ENCODE measurements around the gene CHTOP. TPM values are rescaled to one million over a fixed set of nuclear protein-coding genes. Genes with fewer than 3 reads are reported as not detected.

CHTOP gene
- total RNA-seq, 4 donors from 2014 or later: 99.1 to 124 (median 105) TPM

DNA sequence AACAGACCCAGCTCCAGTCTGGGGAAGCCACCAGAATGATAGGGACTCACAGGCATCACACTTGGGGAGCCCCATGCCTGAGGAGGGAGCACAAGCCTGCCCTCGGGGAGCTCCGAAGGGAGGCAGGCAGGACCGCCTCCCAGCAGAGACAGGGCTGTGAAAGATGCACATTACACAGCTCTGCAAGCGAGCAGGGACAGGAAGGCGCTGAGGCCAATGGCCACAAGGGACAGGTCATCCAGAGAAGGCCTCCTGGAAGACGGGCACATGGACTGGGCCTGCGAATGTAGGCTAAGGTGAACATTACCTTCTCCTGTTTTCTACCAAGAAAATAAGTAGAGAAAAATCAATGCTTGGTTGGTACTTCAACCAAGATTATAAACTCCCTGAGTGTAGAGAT, 48.9 kb downstream of the CHTOP start:
- H3K27ac ChIP-seq: no peak overlapping the region
- no peaks in the 10 kb centered on the region for H3K36me3 ChIP-seq
- H3K27me3 ChIP-seq: no peaks in the 10 kb centered on the region
- no peaks in the 10 kb centered on the region for H3K9me3 ChIP-seq
- 80 to 91% methylated on average over 6 to 7 of the region's 7 CpGs for WGBS, 2 donors
- DNase-seq: no peak
- peaks cover 18 to 22% of the 10 kb centered on the region in 2 donors for H3K4me1 ChIP-seq
- intact Hi-C loops (cut with DNase I): no loop called here
- TF ChIP-seq, protein P1, sequence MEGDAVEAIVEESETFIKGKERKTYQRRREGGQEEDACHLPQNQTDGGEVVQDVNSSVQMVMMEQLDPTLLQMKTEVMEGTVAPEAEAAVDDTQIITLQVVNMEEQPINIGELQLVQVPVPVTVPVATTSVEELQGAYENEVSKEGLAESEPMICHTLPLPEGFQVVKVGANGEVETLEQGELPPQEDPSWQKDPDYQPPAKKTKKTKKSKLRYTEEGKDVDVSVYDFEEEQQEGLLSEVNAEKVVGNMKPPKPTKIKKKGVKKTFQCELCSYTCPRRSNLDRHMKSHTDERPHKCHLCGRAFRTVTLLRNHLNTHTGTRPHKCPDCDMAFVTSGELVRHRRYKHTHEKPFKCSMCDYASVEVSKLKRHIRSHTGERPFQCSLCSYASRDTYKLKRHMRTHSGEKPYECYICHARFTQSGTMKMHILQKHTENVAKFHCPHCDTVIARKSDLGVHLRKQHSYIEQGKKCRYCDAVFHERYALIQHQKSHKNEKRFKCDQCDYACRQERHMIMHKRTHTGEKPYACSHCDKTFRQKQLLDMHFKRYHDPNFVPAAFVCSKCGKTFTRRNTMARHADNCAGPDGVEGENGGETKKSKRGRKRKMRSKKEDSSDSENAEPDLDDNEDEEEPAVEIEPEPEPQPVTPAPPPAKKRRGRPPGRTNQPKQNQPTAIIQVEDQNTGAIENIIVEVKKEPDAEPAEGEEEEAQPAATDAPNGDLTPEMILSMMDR (IDR thresholded peaks at IDR 0.05): no peak
- TF ChIP-seq POLR2A (IDR thresholded peaks at IDR 0.05): no peak
- no peak overlapping the region for H3K4me3 ChIP-seq (replicated peaks in 1 of 3)

DNA sequence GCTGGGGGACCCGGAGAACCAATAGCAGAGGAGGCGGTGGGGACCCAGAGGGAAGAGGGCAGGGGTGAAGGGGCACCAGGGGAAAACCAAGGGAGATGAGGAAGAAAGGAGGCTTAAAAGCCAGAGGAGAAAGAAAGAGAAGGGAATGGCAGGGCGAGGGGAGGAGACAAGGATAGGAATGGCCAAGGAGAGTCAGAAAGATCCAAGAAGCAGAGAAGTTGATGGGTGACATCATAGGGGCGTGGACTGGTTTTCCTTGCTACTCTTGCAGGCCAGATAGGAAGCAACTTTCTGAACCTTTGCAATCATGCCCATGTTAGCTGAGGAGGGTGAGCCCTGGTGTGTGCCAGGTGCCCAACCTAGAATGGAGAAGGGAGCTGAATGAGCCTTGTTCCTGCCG, 50.0 kb downstream of the CHTOP start:
- Histone ChIP-seq H3K27ac (no peak overlapping the region), H3K4me3 (replicated peaks in 1 of 3) (no peak overlapping the region), H3K27me3 (no peaks in the 10 kb centered on the region), H3K9me3 (no peaks in the 10 kb centered on the region), H3K36me3 (no peaks in the 10 kb centered on the region), H3K4me1 (peaks cover 6 to 10% of the 10 kb centered on the region in 2 donors)
- TF ChIP-seq POLR2A (IDR thresholded peaks at IDR 0.05): no peak
- TF ChIP-seq, protein P1 (IDR thresholded peaks at IDR 0.05): no peak
- DNase-seq: no peak
- intact Hi-C loops (cut with DNase I): no loop called here
- WGBS, 2 donors: 83 to 89% methylated on average over 5 of the region's 5 CpGs

DNA sequence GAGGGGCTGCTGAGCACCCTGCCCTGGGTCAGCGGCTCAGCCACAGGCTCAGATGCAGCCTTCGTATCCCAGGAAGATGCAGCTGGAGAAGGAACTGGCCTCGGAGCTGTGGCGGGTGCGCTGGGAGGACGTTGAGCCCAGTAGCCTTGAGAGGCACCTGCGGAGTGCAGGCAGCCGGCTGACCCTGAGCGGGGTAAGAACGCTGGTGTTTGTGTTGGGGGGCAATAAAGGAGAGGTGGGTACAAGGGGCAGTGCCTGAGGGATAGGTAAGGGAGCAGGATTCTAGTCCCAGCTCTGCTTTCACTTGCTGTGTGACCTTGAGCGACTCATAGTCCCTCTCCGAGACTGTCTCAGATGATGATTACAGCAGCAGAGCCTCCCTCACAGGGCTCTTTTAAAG, 51.0 kb downstream of the CHTOP start:
- peaks cover 0 to under 1% of the 10 kb centered on the region in 2 donors for H3K4me1 ChIP-seq
- no peak for DNase-seq
- no peak overlapping the region for H3K27ac ChIP-seq
- no peaks in the 10 kb centered on the region for H3K36me3 ChIP-seq
- TF ChIP-seq, protein P1 (IDR thresholded peaks at IDR 0.05): no peak
- TF ChIP-seq POLR2A (IDR thresholded peaks at IDR 0.05): no peak
- H3K4me3 ChIP-seq (replicated peaks in 1 of 3): no peak overlapping the region
- no peaks in the 10 kb centered on the region for H3K9me3 ChIP-seq
- 87 to 92% methylated on average over 12 of the region's 12 CpGs for WGBS, 2 donors
- no peaks in the 10 kb centered on the region for H3K27me3 ChIP-seq
- intact Hi-C loops (cut with DNase I): no loop called here

DNA sequence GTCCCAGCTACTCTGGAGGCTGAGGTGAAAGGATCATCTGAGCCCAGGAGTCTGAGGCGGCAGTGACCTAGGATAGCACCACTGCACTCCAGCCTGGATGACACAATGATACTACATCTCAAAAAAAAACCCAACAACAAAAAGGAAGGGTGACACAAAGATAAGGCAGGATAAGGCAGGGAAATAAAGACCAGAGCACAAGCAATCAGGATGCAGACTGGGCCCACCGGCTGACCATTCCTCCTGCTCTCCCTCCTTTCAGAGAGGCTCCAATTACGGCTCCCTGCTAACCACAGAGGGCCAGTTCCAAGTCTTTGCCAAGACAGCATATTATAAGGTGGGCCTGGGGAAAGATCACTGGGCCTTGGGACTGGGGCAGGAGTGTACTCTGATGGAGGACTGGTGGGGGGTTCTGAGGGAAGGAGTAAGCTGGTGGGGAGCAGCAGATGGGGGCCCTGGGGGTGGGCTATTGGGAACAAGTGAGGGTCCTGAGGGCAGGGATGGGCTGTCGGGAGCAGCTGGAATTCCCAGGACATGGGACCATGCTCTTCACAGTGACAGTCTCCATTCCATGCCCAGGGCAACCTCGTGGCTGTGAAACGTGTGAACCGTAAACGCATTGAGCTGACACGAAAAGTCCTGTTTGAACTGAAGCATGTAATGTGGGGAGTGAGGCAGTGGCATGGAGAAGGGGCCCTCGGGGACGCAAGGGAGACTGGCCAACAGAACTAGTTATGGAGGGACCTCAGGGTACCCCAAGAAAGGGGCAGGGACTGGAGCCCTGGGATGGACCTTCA, 51.9 kb downstream of the CHTOP start:
- 73 to 75% methylated on average over 11 of the region's 11 CpGs for WGBS, 2 donors
- no peak overlapping the region for H3K27ac ChIP-seq
- TF ChIP-seq, protein P1 (IDR thresholded peaks at IDR 0.05): no peak
- TF ChIP-seq POLR2A (IDR thresholded peaks at IDR 0.05): no peak
- intact Hi-C loops (cut with DNase I): no loop called here
- no peak overlapping the region for H3K4me3 ChIP-seq (replicated peaks in 1 of 3)
- no peaks in the 10 kb centered on the region for H3K36me3 ChIP-seq
- H3K4me1 ChIP-seq: no peaks in the 10 kb centered on the region
- DNase-seq: no peak
- no peaks in the 10 kb centered on the region for H3K27me3 ChIP-seq
- no peaks in the 10 kb centered on the region for H3K9me3 ChIP-seq

DNA sequence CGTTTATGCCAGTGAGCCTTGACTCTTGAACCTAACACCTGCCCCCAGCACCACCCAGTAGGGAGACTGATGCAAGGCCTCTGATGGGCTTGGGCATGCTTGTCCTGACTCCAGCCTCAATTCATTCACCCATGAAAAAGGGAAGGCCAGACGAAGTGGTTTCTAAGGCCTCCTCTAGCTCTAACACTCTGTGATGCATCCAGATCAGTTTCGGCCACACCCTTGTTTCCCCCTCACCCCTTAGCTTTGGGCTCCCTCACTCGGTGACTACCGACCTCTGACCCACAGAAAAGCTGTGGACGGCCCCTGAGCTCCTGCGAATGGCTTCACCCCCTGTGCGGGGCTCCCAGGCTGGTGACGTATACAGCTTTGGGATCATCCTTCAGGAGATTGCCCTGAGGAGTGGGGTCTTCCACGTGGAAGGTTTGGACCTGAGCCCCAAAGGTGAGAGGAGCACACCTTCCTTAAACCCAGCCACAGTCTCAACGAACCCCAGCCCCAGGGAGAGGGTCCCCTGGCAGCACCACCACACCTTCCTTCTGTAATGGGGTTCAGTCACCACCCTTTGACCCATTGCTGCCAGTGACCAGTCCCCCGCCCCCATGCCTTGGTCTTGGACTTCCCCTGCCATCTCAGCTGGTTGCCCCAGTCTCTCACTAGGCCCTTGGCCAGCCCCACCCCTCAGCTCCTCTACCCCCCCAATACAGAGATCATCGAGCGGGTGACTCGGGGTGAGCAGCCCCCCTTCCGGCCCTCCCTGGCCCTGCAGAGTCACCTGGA, 53.7 kb downstream of the CHTOP start:
- intact Hi-C loops (cut with DNase I): no loop called here
- 88 to 90% methylated on average over 15 to 16 of the region's 16 CpGs for WGBS, 2 donors

More for the DNA sequence above, 53.7 kb downstream of the CHTOP start:
- TF ChIP-seq, protein P1 (IDR thresholded peaks at IDR 0.05): no peak
- H3K4me1 ChIP-seq: no peaks in the 10 kb centered on the region
- no peaks in the 10 kb centered on the region for H3K9me3 ChIP-seq
- H3K27ac ChIP-seq: no peak overlapping the region
- no peak overlapping the region for H3K4me3 ChIP-seq (replicated peaks in 1 of 3)
- no peaks in the 10 kb centered on the region for H3K27me3 ChIP-seq
- DNase-seq: no peak
- H3K36me3 ChIP-seq: no peaks in the 10 kb centered on the region
